A673 (cell line): Measurements from ENCODE around the gene TIAM1. TPM values are rescaled to one million over a fixed set of nuclear protein-coding genes. Genes with fewer than 3 reads are reported as not detected.

Source experiments
- BruUV-seq: library from RNA; stranded (reverse); fragments of 400-500 nt; replicated peaks from 2 replicates; lab custom pipeline; 2021; lab: Mats Ljungman, UMichigan
- CTCF ChIA-PET: fragments of 300-600 bp; sonication (Branson Sonifier 250); formaldehyde crosslinking; loops from one replicate; lab custom pipeline; 2022; ENCODE audit warnings: antibody characterized with exemption; lab: Charles Lee
- POLR2A ChIA-PET: fragments of 300-600 bp; sonication (Branson Sonifier 250); formaldehyde crosslinking; loops from one replicate; lab custom pipeline; 2022; ENCODE audit warnings: antibody characterized with exemption; ENCODE audit not compliant: low non-redundant PET; lab: Charles Lee
- DNase-seq: peaks from one replicate; pipeline ENCODE4 v3.0.0-alpha.2; 2015; ENCODE audit warnings: low spot score
- H3K27ac ChIP-seq: fragments of 200-600 bp; sonication (generic); 2 replicates; pipeline ENCODE4 v1.5.1; 2016; ENCODE audit warnings: mixed run types, low read depth, mild to moderate bottlenecking, mixed read lengths, antibody characterized with exemption, low read length; ENCODE audit not compliant: poor library complexity, severe bottlenecking
- H3K27me3 ChIP-seq: fragments of 200-600 bp; sonication (generic); replicated peaks from 2 replicates; pipeline ENCODE4 v1.6.1; 2017; ENCODE audit warnings: mixed run types, low read depth, mild to moderate bottlenecking, mixed read lengths, antibody characterized with exemption, low read length; ENCODE audit not compliant: insufficient read depth, poor library complexity
- H3K36me3 ChIP-seq: fragments of 200-600 bp; sonication (generic); 2 replicates; pipeline ENCODE4 v1.6.1; 2016; ENCODE audit warnings: mixed run types, mild to moderate bottlenecking, mixed read lengths, antibody characterized with exemption, low read length; ENCODE audit not compliant: insufficient read depth, poor library complexity, severe bottlenecking
- H3K4me1 ChIP-seq: fragments of 200-600 bp; sonication (generic); 2 replicates; pipeline ENCODE4 v1.6.1; 2017; ENCODE audit warnings: mixed run types, mild to moderate bottlenecking, mixed read lengths, antibody characterized with exemption, low read length; ENCODE audit not compliant: insufficient read depth, poor library complexity, severe bottlenecking
- H3K4me3 ChIP-seq: fragments of 200-600 bp; sonication (generic); 2 replicates; pipeline ENCODE4 v1.5.1; 2016; ENCODE audit warnings: low read depth, mixed run types, mild to moderate bottlenecking, mixed read lengths, low read length; ENCODE audit not compliant: poor library complexity, severe bottlenecking
- H3K9me3 ChIP-seq: fragments of 200-600 bp; sonication (generic); 2 replicates; pipeline ENCODE4 v1.6.1; 2016; ENCODE audit warnings: mixed run types, low read depth, mild to moderate bottlenecking, mixed read lengths, antibody characterized with exemption, low read length; ENCODE audit not compliant: poor library complexity, severe bottlenecking
- EZH2 ChIP-seq: fragments of 200-600 bp; sonication (generic); IDR thresholded peaks from 2 replicates; pipeline ENCODE4 v1.6.1; 2017; ENCODE audit warnings: borderline replicate concordance, low read depth, mild to moderate bottlenecking, mixed read lengths, antibody characterized with exemption, low read length; ENCODE audit not compliant: poor library complexity, severe bottlenecking
- intact Hi-C: fragments of 100-400 bp; cut with micrococcal nuclease; formaldehyde crosslinking; loops from one replicate; pipeline ENCODE4 v1.10.0; 2022; ENCODE audit not compliant: unreplicated experiment
- total RNA-seq: library from RNA; stranded (reverse); gene quantifications from 2 replicates; pipeline ENCODE4 v1.2.3, GENCODE V29; 2021
- TF ChIP-seq, protein P1 (sequence below): fragments of 300-800, 200-600 bp; sonication (generic); conservative IDR thresholded peaks from 2 replicates; pipeline ENCODE4 v1.5.1; 2017; ENCODE audit warnings: low read depth, mild to moderate bottlenecking, antibody characterized with exemption, low read length, moderate library complexity, mixed read lengths

Gene TIAM1
- total RNA-seq, 1 experiment from 2014 or later: 9.6 TPM

DNA sequence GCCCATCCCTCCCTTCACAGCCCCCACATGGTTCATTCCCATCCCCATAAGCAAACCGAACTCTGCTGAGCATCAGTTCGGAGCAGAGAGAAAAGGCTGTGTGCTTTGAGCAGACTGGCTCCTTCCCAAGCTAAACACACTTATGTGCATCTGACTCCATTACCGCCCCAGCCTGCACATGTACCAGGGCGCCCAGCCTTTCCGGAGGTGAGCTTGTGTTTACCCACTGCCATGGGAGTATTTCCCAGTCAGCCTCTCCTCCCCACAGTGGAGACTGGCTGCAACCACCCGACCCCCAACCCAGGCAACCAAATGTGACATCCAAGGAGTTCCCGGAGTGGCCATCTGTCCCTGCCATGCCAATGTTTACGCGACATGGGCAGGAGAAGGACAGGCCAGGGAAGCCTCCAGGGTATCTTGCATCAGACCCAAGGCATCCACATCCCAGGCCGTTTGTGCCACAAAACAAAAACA lies 9.4 kb downstream of the TIAM1 start:
- peaks cover 4% of the 10 kb centered on the region for H3K9me3 ChIP-seq
- H3K4me3 ChIP-seq: no peak overlapping the region
- no peak for TF ChIP-seq EZH2
- TF ChIP-seq, protein P1, sequence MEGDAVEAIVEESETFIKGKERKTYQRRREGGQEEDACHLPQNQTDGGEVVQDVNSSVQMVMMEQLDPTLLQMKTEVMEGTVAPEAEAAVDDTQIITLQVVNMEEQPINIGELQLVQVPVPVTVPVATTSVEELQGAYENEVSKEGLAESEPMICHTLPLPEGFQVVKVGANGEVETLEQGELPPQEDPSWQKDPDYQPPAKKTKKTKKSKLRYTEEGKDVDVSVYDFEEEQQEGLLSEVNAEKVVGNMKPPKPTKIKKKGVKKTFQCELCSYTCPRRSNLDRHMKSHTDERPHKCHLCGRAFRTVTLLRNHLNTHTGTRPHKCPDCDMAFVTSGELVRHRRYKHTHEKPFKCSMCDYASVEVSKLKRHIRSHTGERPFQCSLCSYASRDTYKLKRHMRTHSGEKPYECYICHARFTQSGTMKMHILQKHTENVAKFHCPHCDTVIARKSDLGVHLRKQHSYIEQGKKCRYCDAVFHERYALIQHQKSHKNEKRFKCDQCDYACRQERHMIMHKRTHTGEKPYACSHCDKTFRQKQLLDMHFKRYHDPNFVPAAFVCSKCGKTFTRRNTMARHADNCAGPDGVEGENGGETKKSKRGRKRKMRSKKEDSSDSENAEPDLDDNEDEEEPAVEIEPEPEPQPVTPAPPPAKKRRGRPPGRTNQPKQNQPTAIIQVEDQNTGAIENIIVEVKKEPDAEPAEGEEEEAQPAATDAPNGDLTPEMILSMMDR: no peak
- H3K4me1 ChIP-seq: no peaks in the 10 kb centered on the region
- DNase-seq: no peak
- intact Hi-C loops: no loop called here
- BruUV-seq: no TSS peak
- ChIA-PET CTCF (no interaction called here), POLR2A (no interaction called here)
- no peaks in the 10 kb centered on the region for H3K27me3 ChIP-seq
- no peak overlapping the region for H3K27ac ChIP-seq
- no peaks in the 10 kb centered on the region for H3K36me3 ChIP-seq

DNA sequence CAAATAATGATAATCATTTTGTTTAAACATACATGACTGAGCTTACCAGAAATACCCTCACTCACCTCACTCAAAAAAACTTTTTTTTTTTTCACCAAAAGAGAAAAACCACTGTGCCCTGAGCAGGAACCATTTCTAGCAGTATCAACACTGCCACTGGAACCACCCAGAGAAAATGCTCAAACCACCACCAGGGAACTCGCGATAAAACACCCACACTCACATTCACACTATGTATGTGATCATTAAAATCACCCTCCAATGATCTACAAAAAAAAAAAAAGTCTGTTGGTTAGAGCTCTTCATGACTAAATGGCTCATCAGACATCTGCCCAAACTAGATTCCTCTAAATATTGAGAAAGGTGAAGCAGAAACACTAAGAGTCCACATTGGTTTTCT lies 11.5 kb downstream of the TIAM1 start:
- DNase-seq: no peak
- TF ChIP-seq, protein P1: no peak
- no peak for TF ChIP-seq EZH2
- Histone ChIP-seq H3K4me3 (no peak overlapping the region), H3K27ac (no peak overlapping the region), H3K4me1 (no peaks in the 10 kb centered on the region), H3K27me3 (no peaks in the 10 kb centered on the region), H3K9me3 (peaks cover 4% of the 10 kb centered on the region), H3K36me3 (no peaks in the 10 kb centered on the region)
- no TSS peak for BruUV-seq
- POLR2A ChIA-PET: no interaction called here
- CTCF ChIA-PET: no interaction called here
- intact Hi-C loops: no loop called here

DNA sequence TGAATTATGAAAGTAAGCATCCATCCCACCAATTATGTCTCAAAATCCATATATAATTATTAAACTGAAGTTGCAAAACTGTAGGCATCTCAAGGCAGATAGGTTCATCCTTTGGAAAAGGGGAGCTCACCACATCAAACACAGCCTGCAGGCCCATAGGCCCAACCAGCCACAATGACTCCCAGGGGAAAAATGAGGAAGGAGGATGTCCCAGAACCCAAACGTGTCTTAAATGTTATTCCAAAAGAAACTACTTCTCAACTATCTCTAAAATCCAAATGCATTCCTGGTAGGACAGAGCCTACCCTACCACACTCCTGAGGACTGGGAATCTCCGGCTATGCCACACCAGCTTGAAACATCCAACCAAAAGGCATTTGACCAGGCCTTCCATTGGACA lies 12.8 kb downstream of the TIAM1 start:
- intact Hi-C loops: no loop called here
- no peak overlapping the region for H3K4me3 ChIP-seq
- H3K36me3 ChIP-seq: no peaks in the 10 kb centered on the region
- DNase-seq: no peak
- H3K27ac ChIP-seq: no peak overlapping the region
- POLR2A ChIA-PET: no interaction called here
- CTCF ChIA-PET: no interaction called here
- no peaks in the 10 kb centered on the region for H3K27me3 ChIP-seq
- no peak for TF ChIP-seq EZH2
- TF ChIP-seq, protein P1: no peak
- BruUV-seq: no TSS peak
- no peaks in the 10 kb centered on the region for H3K4me1 ChIP-seq
- peaks cover 4% of the 10 kb centered on the region for H3K9me3 ChIP-seq
